HCT116 (cell line): Measurements from ENCODE around the gene RPL13. TPM values are rescaled to one million over a fixed set of nuclear protein-coding genes. Genes with fewer than 3 reads are reported as not detected.

Source experiments
- ATAC-seq: fragments of 200-7000 bp; cut with Tn5 transposase; 2 replicates; pipeline ENCODE4 v1.9.1; 2020; ENCODE audit warnings: mild to moderate bottlenecking, moderate library complexity
- BruUV-seq: library from RNA; stranded (reverse); fragments of 400-500 nt; replicated peaks from 2 replicates; lab custom pipeline; 2021; lab: Mats Ljungman, UMichigan
- CTCF ChIA-PET: fragments of 300-600 bp; sonication (Branson Sonifier 250); formaldehyde crosslinking; loops from one replicate; lab custom pipeline; 2021; ENCODE audit warnings: antibody characterized with exemption; lab: Charles Lee
- POLR2A ChIA-PET: fragments of 300-600, 350-600 bp; sonication (Branson Sonifier 250); formaldehyde crosslinking; loops from one replicate; lab custom pipeline; 2021; ENCODE audit warnings: antibody characterized with exemption; lab: Charles Lee
- RAD21 ChIA-PET, 2 experiments: fragments of 300-600 bp; sonication (Branson Sonifier 250); formaldehyde crosslinking; loops; one replicate each; lab custom pipeline; 2023; ENCODE audit warnings: low total read pairs in 2 of 2; ENCODE audit not compliant: uncharacterized antibody in 2 of 2, unreplicated experiment in 2 of 2, low non-redundant PET in 1 of 2; lab: Charles Lee
- DNase-seq: peaks from one replicate; pipeline ENCODE4 v3.0.0-alpha.2; 2010; ENCODE audit warnings: low read depth, low spot score
- H2AFZ ChIP-seq: fragments of 200-600 bp; shearing (Covaris generic), sonication (generic); 2 replicates; pipeline ENCODE4 v1.6.1; 2017; ENCODE audit warnings: low read depth, mixed run types, mixed read lengths, antibody characterized with exemption, low read length; ENCODE audit not compliant: poor library complexity, severe bottlenecking
- H3K27ac ChIP-seq: 2 replicates; pipeline ENCODE4 v1.5.1; 2012; ENCODE audit warnings: low read depth, low read length
- H3K27me3 ChIP-seq: fragments of 200-600 bp; sonication (generic); 2 replicates; pipeline ENCODE4 v1.6.1; 2016; ENCODE audit warnings: mixed run types, low read length, mixed read lengths; ENCODE audit not compliant: insufficient read depth
- H3K36me3 ChIP-seq, 2 experiments: fragments of 200-500 bp in 1 of 2; fragments of 200-600 bp in 1 of 2; sonication (Bioruptor generic) in 1 of 2; sonication (generic) in 1 of 2; 2 replicates each; pipeline versions ENCODE4 v1.5.1 to v1.6.1; 2014 to 2016; ENCODE audit warnings: low read length in 2 of 2, inconsistent platforms in 1 of 2, mixed read lengths in 1 of 2, mixed run types in 1 of 2; ENCODE audit not compliant: insufficient read depth in 2 of 2, control insufficient read depth in 1 of 2
- H3K4me1 ChIP-seq, 2 experiments: fragments of 200-600 bp in 1 of 2; sonication (generic) in 1 of 2; 2 replicates each; pipeline versions ENCODE4 v1.5.1 to v1.6.1; 2012 to 2017; ENCODE audit warnings: low read length in 2 of 2, inconsistent platforms in 1 of 2, mild to moderate bottlenecking in 1 of 2, mixed read lengths in 1 of 2, mixed run types in 1 of 2, moderate library complexity in 1 of 2; ENCODE audit not compliant: insufficient read depth in 2 of 2, control insufficient read depth in 1 of 2
- H3K4me2 ChIP-seq: fragments of 200-600 bp; sonication (generic); 2 replicates; pipeline ENCODE4 v1.6.1; 2017; ENCODE audit warnings: mixed run types, low read length, mixed read lengths
- H3K4me3 ChIP-seq, 2 experiments: fragments of 200-600 bp in 1 of 2; sonication (generic) in 1 of 2; replicated peaks in 1 of 2; 2 replicates each; pipeline ENCODE4 v1.5.1; 2011 to 2016; ENCODE audit warnings: low read length in 2 of 2, control low read depth in 1 of 2, low read depth in 1 of 2, mild to moderate bottlenecking in 1 of 2, mixed read lengths in 1 of 2, mixed run types in 1 of 2
- H3K79me2 ChIP-seq: fragments of 200-600 bp; sonication (generic); 2 replicates; pipeline ENCODE4 v1.6.1; 2017; ENCODE audit warnings: mild to moderate bottlenecking, mixed run types, low read length, moderate library complexity, mixed read lengths; ENCODE audit not compliant: insufficient read depth
- H3K9ac ChIP-seq: fragments of 200-600 bp; sonication (generic); 2 replicates; pipeline ENCODE4 v1.6.1; 2016; ENCODE audit warnings: low read length, mixed read lengths
- H3K9me2 ChIP-seq: fragments of 200-600 bp; sonication (generic), shearing (Covaris generic); 2 replicates; pipeline ENCODE4 v1.6.1; 2017; ENCODE audit warnings: mixed run types, mild to moderate bottlenecking, moderate library complexity; ENCODE audit not compliant: insufficient read depth
- H3K9me3 ChIP-seq, 2 experiments: fragments of 200-500 bp in 1 of 2; fragments of 200-600 bp in 1 of 2; sonication (Bioruptor generic) in 1 of 2; sonication (generic) in 1 of 2; 2 replicates each; pipeline ENCODE4 v1.6.1; 2014 to 2017; ENCODE audit warnings: low read length in 2 of 2, mixed read lengths in 2 of 2, inconsistent platforms in 1 of 2, low read depth in 1 of 2, mild to moderate bottlenecking in 1 of 2, mixed run types in 1 of 2, moderate library complexity in 1 of 2; ENCODE audit not compliant: control insufficient read depth in 1 of 2, insufficient read depth in 1 of 2
- H4K20me1 ChIP-seq: fragments of 200-600 bp; sonication (generic), shearing (Covaris generic); 2 replicates; pipeline ENCODE4 v1.6.1; 2017; ENCODE audit warnings: mixed run types, mild to moderate bottlenecking, moderate library complexity; ENCODE audit not compliant: insufficient read depth
- EGR1 ChIP-seq: IDR thresholded peaks from 2 replicates; pipeline ENCODE4 v1.6.1; 2012; ENCODE audit warnings: low read depth
- POLR2A ChIP-seq: IDR thresholded peaks from 2 replicates; pipeline ENCODE4 v1.7.0; 2011; ENCODE audit warnings: borderline replicate concordance; ENCODE audit not compliant: insufficient read depth, insufficient read length; ENCODE audit errors: extremely low read depth
- SRF ChIP-seq: IDR thresholded peaks from 2 replicates; pipeline ENCODE4 v1.6.1; 2012; ENCODE audit warnings: low read depth
- YY1 ChIP-seq: IDR thresholded peaks from 2 replicates; pipeline ENCODE4 v1.6.1; 2011; ENCODE audit warnings: low read length, low read depth, moderate library complexity, mild to moderate bottlenecking; ENCODE audit not compliant: insufficient replicate concordance; ENCODE audit errors: extremely low read depth
- intact Hi-C: fragments of 100-400 bp; cut with micrococcal nuclease; formaldehyde crosslinking; loops from 2 replicates; pipeline ENCODE4 v1.10.0; 2022
- total RNA-seq: library from RNA; stranded (reverse); gene quantifications from one replicate; pipeline ENCODE4 v1.2.1, GENCODE V29; 2021; ENCODE audit not compliant: unreplicated experiment
- TF ChIP-seq, protein P1 (sequence below): IDR thresholded peaks from 2 replicates; pipeline ENCODE4 v1.6.1; 2011; ENCODE audit warnings: mild to moderate bottlenecking, low read length, moderate library complexity; ENCODE audit not compliant: insufficient replicate concordance; ENCODE audit errors: extremely low read depth
- TF ChIP-seq, protein P2 (sequence below): IDR thresholded peaks from 2 replicates; pipeline ENCODE4 v1.6.1; 2012; ENCODE audit warnings: low read depth
- TF ChIP-seq, protein P3 (sequence below), 3 experiments: fragments of 200-600 bp in 1 of 3; sonication (generic) in 1 of 3; IDR thresholded peaks in 2 of 3; conservative IDR thresholded peaks in 1 of 3; 2 replicates each; pipeline ENCODE4 v1.5.1; 2012 to 2017; ENCODE audit warnings: low read depth in 2 of 3, low read length in 2 of 3, antibody characterized with exemption in 1 of 3, borderline replicate concordance in 1 of 3, control low read depth in 1 of 3, mild to moderate bottlenecking in 1 of 3, mixed read lengths in 1 of 3, mixed run types in 1 of 3, moderate library complexity in 1 of 3; ENCODE audit not compliant: insufficient read depth in 1 of 3

Gene RPL13
- total RNA-seq, 1 experiment from 2014 or later: 4,404 TPM

DNA sequence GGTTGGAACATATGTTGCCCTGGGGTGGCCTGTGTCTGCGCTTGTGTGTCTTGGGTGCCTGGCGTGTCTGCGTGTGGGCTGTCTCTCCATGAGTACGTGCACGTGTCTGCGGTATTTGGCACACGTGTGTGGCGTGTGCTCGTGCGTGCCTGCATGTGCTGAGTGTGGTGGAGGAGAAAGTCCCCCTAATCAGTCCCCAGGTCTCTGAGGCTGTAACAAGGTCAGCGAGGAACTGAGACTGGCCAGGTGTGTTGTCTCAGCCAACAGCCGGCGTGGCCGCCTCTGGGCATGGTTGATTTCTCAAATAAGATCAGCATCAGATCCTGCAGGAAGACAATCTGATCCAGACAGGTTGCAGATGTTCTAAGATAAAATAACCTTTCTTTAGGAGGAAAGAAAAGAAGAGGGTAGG, 11.6 kb downstream of the RPL13 start:
- no peak overlapping the region for H3K4me2 ChIP-seq
- no peak overlapping the region for H2AFZ ChIP-seq
- POLR2A ChIA-PET: no interaction called here
- H3K9me2 ChIP-seq: no peaks in the 10 kb centered on the region
- no TSS peak for BruUV-seq
- H3K9ac ChIP-seq: no peak overlapping the region
- ATAC-seq (no peak), DNase-seq (no peak)
- no peaks in the 10 kb centered on the region for H3K27me3 ChIP-seq
- intact Hi-C loops: no loop called here
- peaks cover 17% of the 10 kb centered on the region for H3K79me2 ChIP-seq
- peaks cover 12 to 39% of the 10 kb centered on the region in 2 experiments for H3K4me1 ChIP-seq
- CTCF ChIA-PET: no interaction called here
- H3K36me3 ChIP-seq: peaks cover 0 to 5% of the 10 kb centered on the region in 2 experiments; a peak in 1 of 4 replicates
- no peak for TF ChIP-seq POLR2A
- TF ChIP-seq YY1: no peak
- TF ChIP-seq, protein P1, sequence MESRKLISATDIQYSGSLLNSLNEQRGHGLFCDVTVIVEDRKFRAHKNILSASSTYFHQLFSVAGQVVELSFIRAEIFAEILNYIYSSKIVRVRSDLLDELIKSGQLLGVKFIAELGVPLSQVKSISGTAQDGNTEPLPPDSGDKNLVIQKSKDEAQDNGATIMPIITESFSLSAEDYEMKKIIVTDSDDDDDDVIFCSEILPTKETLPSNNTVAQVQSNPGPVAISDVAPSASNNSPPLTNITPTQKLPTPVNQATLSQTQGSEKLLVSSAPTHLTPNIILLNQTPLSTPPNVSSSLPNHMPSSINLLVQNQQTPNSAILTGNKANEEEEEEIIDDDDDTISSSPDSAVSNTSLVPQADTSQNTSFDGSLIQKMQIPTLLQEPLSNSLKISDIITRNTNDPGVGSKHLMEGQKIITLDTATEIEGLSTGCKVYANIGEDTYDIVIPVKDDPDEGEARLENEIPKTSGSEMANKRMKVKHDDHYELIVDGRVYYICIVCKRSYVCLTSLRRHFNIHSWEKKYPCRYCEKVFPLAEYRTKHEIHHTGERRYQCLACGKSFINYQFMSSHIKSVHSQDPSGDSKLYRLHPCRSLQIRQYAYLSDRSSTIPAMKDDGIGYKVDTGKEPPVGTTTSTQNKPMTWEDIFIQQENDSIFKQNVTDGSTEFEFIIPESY: no peak
- TF ChIP-seq SRF: no peak
- TF ChIP-seq, protein P2, sequence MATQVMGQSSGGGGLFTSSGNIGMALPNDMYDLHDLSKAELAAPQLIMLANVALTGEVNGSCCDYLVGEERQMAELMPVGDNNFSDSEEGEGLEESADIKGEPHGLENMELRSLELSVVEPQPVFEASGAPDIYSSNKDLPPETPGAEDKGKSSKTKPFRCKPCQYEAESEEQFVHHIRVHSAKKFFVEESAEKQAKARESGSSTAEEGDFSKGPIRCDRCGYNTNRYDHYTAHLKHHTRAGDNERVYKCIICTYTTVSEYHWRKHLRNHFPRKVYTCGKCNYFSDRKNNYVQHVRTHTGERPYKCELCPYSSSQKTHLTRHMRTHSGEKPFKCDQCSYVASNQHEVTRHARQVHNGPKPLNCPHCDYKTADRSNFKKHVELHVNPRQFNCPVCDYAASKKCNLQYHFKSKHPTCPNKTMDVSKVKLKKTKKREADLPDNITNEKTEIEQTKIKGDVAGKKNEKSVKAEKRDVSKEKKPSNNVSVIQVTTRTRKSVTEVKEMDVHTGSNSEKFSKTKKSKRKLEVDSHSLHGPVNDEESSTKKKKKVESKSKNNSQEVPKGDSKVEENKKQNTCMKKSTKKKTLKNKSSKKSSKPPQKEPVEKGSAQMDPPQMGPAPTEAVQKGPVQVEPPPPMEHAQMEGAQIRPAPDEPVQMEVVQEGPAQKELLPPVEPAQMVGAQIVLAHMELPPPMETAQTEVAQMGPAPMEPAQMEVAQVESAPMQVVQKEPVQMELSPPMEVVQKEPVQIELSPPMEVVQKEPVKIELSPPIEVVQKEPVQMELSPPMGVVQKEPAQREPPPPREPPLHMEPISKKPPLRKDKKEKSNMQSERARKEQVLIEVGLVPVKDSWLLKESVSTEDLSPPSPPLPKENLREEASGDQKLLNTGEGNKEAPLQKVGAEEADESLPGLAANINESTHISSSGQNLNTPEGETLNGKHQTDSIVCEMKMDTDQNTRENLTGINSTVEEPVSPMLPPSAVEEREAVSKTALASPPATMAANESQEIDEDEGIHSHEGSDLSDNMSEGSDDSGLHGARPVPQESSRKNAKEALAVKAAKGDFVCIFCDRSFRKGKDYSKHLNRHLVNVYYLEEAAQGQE: no peak
- TF ChIP-seq, protein P3, sequence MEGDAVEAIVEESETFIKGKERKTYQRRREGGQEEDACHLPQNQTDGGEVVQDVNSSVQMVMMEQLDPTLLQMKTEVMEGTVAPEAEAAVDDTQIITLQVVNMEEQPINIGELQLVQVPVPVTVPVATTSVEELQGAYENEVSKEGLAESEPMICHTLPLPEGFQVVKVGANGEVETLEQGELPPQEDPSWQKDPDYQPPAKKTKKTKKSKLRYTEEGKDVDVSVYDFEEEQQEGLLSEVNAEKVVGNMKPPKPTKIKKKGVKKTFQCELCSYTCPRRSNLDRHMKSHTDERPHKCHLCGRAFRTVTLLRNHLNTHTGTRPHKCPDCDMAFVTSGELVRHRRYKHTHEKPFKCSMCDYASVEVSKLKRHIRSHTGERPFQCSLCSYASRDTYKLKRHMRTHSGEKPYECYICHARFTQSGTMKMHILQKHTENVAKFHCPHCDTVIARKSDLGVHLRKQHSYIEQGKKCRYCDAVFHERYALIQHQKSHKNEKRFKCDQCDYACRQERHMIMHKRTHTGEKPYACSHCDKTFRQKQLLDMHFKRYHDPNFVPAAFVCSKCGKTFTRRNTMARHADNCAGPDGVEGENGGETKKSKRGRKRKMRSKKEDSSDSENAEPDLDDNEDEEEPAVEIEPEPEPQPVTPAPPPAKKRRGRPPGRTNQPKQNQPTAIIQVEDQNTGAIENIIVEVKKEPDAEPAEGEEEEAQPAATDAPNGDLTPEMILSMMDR (IDR thresholded peaks at IDR 0.05 in 2 of 3, conservative IDR thresholded peaks at IDR 0.05 in 1 of 3; ENCODE audit: borderline replicate concordance in 1 of 3, insufficient read depth in 1 of 3, low read depth in 2 of 3, low read length in 2 of 3): no peak
- TF ChIP-seq EGR1: no peak
- no peaks in the 10 kb centered on the region for H3K9me3 ChIP-seq
- no peak overlapping the region for H3K27ac ChIP-seq
- no peaks in the 10 kb centered on the region for H4K20me1 ChIP-seq
- RAD21 ChIA-PET: no interaction called here
- H3K4me3 ChIP-seq: no peak overlapping the region
